HG03439 (cell line): ENCODE data around the gene AIP.

Experiments used
- ATAC-seq: cut with Tn5 transposase; IDR thresholded peaks from one replicate; pipeline ENCODE4 v1.9.1; 2021; ENCODE audit warnings: mild to moderate bottlenecking, moderate library complexity; ENCODE audit not compliant: unreplicated experiment

AIP gene

DNA sequence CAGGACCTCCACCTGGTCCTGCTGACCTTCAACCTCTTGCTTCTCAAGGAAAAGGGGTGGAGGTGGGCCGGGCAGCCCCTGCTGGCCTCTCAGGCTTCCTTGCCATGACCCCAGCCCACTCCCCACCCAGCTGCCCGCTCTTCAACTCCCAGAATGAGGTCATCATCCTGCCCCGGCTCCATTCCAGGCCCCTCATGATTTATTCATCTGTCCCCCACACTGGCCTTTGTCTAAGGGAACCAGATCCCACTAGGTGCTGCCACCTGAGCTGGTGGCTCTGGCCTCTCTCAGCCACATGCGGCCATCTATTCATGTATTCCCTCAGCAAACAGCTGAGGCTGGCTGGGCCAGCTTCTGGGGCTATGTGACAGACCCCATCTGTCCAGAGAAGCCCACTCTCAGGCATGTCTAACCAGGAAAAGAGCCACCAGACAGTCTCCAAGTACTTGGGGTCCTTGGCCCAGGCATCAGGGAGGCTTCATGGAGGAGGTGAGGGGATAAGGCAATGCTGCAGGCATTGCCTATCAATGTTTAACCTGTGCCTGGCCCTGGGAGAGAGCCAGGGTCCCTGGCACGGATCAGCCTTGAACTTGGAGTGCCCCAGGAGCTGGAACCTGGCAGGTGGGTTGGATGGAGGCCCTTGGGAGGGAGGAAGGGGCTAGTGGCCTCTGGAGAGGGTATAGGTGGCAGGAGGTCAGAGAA lies 42.6 kb downstream of the AIP start:
- ATAC-seq: no peak

DNA sequence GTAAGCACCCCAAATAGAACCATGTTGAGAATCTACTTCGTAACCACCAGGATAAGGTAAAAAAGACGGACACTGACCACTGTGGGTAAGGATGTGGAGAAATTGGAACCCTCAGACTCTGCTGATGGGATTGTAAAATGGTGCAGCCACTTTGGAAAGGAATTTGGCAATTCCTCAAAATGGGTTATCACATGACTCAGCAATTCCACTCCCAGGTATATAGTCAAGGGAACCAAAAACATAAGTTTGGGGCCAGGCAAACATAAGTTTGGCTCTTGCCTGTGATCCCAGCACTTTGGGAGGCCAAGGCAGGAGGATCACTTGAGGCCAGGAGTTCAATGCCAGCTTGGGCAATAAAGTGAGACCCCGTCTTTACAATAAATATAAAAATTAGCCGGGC lies 45.5 kb downstream of the AIP start:
- no peak for ATAC-seq

GRCh38 chr11:67530282-67530592 lies 47.4 kb downstream of the AIP start:
- no peak for ATAC-seq

DNA sequence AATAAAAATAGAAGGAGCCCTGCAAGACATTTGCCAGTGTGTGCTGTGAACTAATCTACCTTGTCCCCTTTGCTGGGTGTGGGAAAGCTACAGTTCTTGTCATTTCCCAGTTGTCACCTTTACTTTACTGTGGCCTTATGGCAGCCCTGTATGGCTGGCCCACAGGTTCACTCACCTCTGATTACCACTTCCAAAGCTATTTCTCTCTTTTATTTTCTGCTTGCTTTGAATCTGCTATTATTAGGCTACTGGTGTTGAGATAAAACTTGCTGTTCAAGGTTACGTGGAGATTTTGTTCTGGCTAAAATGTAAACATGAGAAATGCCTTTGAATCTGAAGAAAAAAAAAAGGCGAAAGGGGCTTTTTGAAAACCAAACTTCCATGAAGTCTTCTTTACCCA lies 50.1 kb downstream of the AIP start:
- no peak for ATAC-seq

GRCh38 chr11:67534070-67534679 lies 51.3 kb downstream of the AIP start:
- no peak for ATAC-seq

- no peak for ATAC-seq
These were observed 52.7 kb downstream of the AIP start for GRCh38 chr11:67535561-67535960.

DNA sequence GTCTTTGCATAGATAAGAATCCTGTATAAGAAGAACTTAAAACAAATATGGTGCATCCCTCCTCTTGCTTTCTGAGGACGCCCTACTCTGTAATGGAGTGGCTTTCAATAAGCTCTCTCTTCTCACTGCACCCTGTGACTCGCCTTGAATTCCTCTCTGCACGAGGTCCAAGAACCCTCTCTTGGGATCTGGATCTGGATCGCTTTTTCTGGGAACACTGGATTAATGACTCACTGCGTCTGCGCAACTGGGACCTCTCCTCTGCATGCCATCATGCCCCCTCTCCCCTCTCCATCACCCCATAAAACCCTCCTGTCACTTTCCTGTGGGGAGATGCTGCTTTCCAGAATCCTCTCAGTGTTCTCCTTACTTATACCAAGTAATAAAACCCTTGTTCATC lies 55.5 kb downstream of the AIP start:
- ATAC-seq: no peak

DNA sequence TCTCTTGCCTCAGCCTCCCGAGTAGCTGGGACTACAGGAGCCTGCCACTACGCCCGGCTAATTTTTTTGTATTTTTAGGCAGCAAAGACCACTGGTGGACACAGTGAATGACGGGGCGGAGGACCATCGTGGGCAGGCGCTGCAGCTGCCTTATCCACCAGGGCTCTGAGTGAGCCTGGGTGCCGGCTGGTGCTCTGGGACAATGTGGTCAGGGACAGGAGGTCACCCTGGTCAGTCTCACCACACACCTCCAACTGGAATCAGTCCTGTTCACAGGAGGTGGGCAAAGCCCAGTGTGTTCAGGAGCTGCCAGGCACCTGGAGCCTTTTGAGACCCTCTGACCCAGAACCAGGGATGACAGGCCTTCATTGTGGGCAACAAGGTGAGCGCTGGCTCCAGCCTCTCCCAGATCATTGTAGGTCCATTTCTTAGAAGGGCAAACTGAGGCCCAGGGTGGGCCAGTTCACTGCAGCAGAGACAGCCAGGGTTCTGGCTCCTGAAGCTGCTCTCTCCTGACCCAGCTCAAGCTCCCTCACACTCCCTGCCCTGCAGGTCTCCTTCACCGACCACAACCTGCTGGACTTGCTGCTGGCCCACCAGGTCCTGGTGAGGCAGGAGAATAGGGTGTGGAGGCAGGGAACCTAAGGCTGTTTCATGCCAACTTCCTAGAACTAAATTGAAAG lies 56.1 kb downstream of the AIP start:
- no peak for ATAC-seq

- ATAC-seq: no peak
These were observed 56.7 kb downstream of the AIP start for GRCh38 chr11:67539550-67539949.
